ENCODE results near the gene HEG1. TPM values are rescaled to one million over a fixed set of nuclear protein-coding genes. Genes with fewer than 3 reads are reported as not detected.

HEG1 gene
- total and polyA plus RNA-seq, 2 of the 4 experiments (the other 2 are of a cell fraction) = 25.6 to 43.4 TPM

GRCh38 chr3:125053304-125053699 is 2.5 kb downstream of the HEG1 start:
- H2BK20ac ChIP-seq (ENCODE audit: low read depth, low read length) = peak overlapping the region; percentile 74
- H3K18ac ChIP-seq (ENCODE audit: low read depth, low read length) = peak overlapping the region; percentile 72
- ATAC-seq (ENCODE audit: low read depth) = no peak
- peaks cover 22% of the 10 kb centered on the region for H3K36me3 ChIP-seq (ENCODE audit: control insufficient read depth, insufficient read depth, low read length)
- POLR2A ChIA-PET (ENCODE audit: unreplicated experiment) = interaction anchor here (1.1 kb wide), 1 partner anchor 57 kb away, joined by 3 read pairs; no protein-coding TSS in a partner anchor
- H4K5ac ChIP-seq (ENCODE audit: low read depth, low read length) = peak overlapping the region; percentile 11; the same call in 1 of the 2 replicates
- peaks cover 27% of the 10 kb centered on the region for H3K4me1 ChIP-seq (ENCODE audit: control insufficient read depth, insufficient read depth, low read length)
- 100% methylated on average over 1 of the region's 2 CpGs; no CpG with 5 or more reads in 1 of the 2 experiments for WGBS, 2 experiments (ENCODE audit: extremely low coverage in 2 of 2, insufficient read length in 1 of 2)
- peak overlapping the region; percentile 78; the same call in 2 of the 3 replicates for H2BK15ac ChIP-seq (ENCODE audit: low read depth, low read length)
- H4K20me1 ChIP-seq (ENCODE audit: insufficient read depth, low read length) = peaks cover 57% of the 10 kb centered on the region
- peak overlapping the region; percentile 62 for H2BK120ac ChIP-seq (ENCODE audit: low read depth, low read length)
- H3K27me3 ChIP-seq (ENCODE audit: control insufficient read depth, insufficient read depth, low read length) = no peaks in the 10 kb centered on the region
- CTCF ChIA-PET = interaction anchor here (0.9 kb wide), 1 partner anchor 142 kb away, joined by 4 read pairs; no protein-coding TSS in a partner anchor
- peak overlapping the region; percentile 41; the same call in 1 of the 2 replicates for H3K56ac ChIP-seq (ENCODE audit: extremely low read depth, insufficient read depth, low read length)
- peaks cover 29 to 63% of the 10 kb centered on the region in 2 experiments for H3K79me1 ChIP-seq (ENCODE audit: low read depth in 1 of 2, low read length in 2 of 2)
- peak overlapping the region; percentile 95 for H2BK5ac ChIP-seq (ENCODE audit: low read depth, low read length, poor library complexity, severe bottlenecking)
- peak overlapping the region; percentile 96 for H3K4me3 ChIP-seq (ENCODE audit: insufficient read depth, low read depth, low read length)
- no peak for DNase-seq
- H3K14ac ChIP-seq (replicated peaks; ENCODE audit: low read depth, low read length) = peak overlapping the region; percentile 71
- no peak overlapping the region for H2AK9ac ChIP-seq (replicated peaks; ENCODE audit: low read depth, low read length, poor library complexity)
- no peaks in the 10 kb centered on the region for H3K9me3 ChIP-seq (ENCODE audit: control insufficient read depth, insufficient read depth, low read length)
- peak overlapping the region; percentile 77 for H4K91ac ChIP-seq (ENCODE audit: insufficient read depth, low read depth, low read length)
- dilution Hi-C loops (cut with HindIII; ENCODE audit: low sequenced_read_pairs, unreplicated experiment) = no loop called here
- no peak overlapping the region for H2AFZ ChIP-seq (replicated peaks; ENCODE audit: low read length, poor library complexity)
- no peak for TF ChIP-seq POLR2A (IDR thresholded peaks at IDR 0.05; ENCODE audit: low read depth, low read length)
- no peak for TF ChIP-seq ELK1 (IDR thresholded peaks at IDR 0.05; ENCODE audit: borderline replicate concordance, low read depth, low read length)
- TF ChIP-seq NFE2L2 (IDR thresholded peaks at IDR 0.05; ENCODE audit: low read depth, low read length) = no peak
- no peak for TF ChIP-seq USF2 (IDR thresholded peaks at IDR 0.05; ENCODE audit: low read depth, low read length)
- TF ChIP-seq BHLHE40 (IDR thresholded peaks at IDR 0.05; ENCODE audit: low read depth, low read length) = no peak
- no peak for TF ChIP-seq MAFK (IDR thresholded peaks at IDR 0.05; ENCODE audit: low read depth, low read length)
- no peak for TF ChIP-seq RFX5 (IDR thresholded peaks at IDR 0.05; ENCODE audit: low read depth, low read length)
- TF ChIP-seq CTCF (conservative IDR thresholded peaks at IDR 0.05; ENCODE audit: low read depth, low read length) = no peak
- TF ChIP-seq RCOR1 (IDR thresholded peaks at IDR 0.05; ENCODE audit: insufficient replicate concordance, low read length) = no peak
- no peak for TF ChIP-seq SMC3 (IDR thresholded peaks at IDR 0.05; ENCODE audit: low read depth, low read length)
- no peak for TF ChIP-seq RAD21 (IDR thresholded peaks at IDR 0.05; ENCODE audit: low read length)
- no peak for TF ChIP-seq MAZ (IDR thresholded peaks at IDR 0.05; ENCODE audit: borderline replicate concordance, low read depth, low read length)
- no peak for TF ChIP-seq FOS (IDR thresholded peaks at IDR 0.05; ENCODE audit: low read depth, low read length)
- no peak for TF ChIP-seq CEBPB (IDR thresholded peaks at IDR 0.05; ENCODE audit: low read depth, low read length)
- no peak for TF ChIP-seq CHD1 (IDR thresholded peaks at IDR 0.05; ENCODE audit: low read depth, low read length)
- no peak for TF ChIP-seq MXI1 (IDR thresholded peaks at IDR 0.05; ENCODE audit: borderline replicate concordance, low read depth, low read length)
- intact Hi-C loops (cut with micrococcal nuclease) = loop anchor here (5.0 kb wide), 3 partner anchors 74 to 534 kb away; no protein-coding TSS in a partner anchor
- peak overlapping the region; percentile 94; the same call in 1 of the 2 replicates for H3K27ac ChIP-seq (ENCODE audit: insufficient read depth, low read length)
- H3K4me2 ChIP-seq (ENCODE audit: low read depth, low read length) = peak overlapping the region; percentile 95
- H4K8ac ChIP-seq (ENCODE audit: low read depth in 2 of 2, low read length in 2 of 2) = peak overlapping the region; percentile 37 to 59; a peak in 3 of 4 replicates
- in situ Hi-C loops (cut with MboI; ENCODE audit: low sequenced_read_pairs) = no loop called here
- no TSS peak for BruUV-seq (replicated peaks)
- H3K9ac ChIP-seq (ENCODE audit: low read depth, low read length) = peak overlapping the region; percentile 94
- H3K4ac ChIP-seq (ENCODE audit: low read depth, low read length) = peak overlapping the region; percentile 53
- peak overlapping the region; percentile 62 for H2AK5ac ChIP-seq (ENCODE audit: low read depth, low read length)
- peaks cover 38% of the 10 kb centered on the region for H3K9me1 ChIP-seq (ENCODE audit: insufficient read depth, low read length)
- peak overlapping the region; percentile 44 for H3K23ac ChIP-seq (ENCODE audit: low read depth, low read length)
